Fibroblast of lung (primary cell): ENCODE measurements around the gene LRRC46.

Source experiments
- EZH2 ChIP-seq: IDR thresholded peaks from 2 replicates; pipeline ENCODE4 v1.5.1; 2012; ENCODE audit warnings: low read length, control low read depth, mild to moderate bottlenecking; ENCODE audit errors: missing control alignments
- TF ChIP-seq, protein P1 (sequence below), 2 donors: IDR thresholded peaks in 1 of 2; conservative IDR thresholded peaks in 1 of 2; 1 replicate in 1 of 2; 2 replicates in 1 of 2; pipeline ENCODE4 v1.5.1; 2011 to 2012; ENCODE audit warnings: low read length in 2 of 2, control low read depth in 1 of 2, inconsistent platforms in 1 of 2, low read depth in 1 of 2, mild to moderate bottlenecking in 1 of 2

DNA sequence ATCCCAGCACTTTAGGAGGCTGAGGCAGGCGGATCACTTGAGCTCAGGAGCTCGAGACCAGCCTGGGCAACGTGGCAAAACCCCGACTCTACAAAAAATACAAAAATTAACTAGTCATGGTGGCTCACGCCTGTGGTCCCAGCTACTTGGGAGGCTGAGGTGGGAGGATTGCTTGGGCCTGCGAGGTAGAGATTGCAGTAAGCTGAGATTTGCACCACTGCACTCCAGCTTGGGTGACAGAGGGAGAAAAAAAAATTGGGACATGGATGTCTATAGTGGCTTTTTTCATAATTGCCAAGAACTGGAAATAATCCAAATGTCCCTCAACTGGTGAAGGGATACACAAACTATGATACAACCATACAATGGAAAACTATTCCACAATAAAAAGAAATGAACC is 38.5 kb upstream of the LRRC46 start:
- TF ChIP-seq, protein P1, sequence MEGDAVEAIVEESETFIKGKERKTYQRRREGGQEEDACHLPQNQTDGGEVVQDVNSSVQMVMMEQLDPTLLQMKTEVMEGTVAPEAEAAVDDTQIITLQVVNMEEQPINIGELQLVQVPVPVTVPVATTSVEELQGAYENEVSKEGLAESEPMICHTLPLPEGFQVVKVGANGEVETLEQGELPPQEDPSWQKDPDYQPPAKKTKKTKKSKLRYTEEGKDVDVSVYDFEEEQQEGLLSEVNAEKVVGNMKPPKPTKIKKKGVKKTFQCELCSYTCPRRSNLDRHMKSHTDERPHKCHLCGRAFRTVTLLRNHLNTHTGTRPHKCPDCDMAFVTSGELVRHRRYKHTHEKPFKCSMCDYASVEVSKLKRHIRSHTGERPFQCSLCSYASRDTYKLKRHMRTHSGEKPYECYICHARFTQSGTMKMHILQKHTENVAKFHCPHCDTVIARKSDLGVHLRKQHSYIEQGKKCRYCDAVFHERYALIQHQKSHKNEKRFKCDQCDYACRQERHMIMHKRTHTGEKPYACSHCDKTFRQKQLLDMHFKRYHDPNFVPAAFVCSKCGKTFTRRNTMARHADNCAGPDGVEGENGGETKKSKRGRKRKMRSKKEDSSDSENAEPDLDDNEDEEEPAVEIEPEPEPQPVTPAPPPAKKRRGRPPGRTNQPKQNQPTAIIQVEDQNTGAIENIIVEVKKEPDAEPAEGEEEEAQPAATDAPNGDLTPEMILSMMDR (conservative IDR thresholded peaks at IDR 0.05 in 1 of 2, IDR thresholded peaks at IDR 0.05 in 1 of 2; ENCODE audit: low read depth in 1 of 2, low read length in 2 of 2) = no peak
- TF ChIP-seq EZH2 = no peak
